HL-60 (cell line): Measurements from ENCODE around the gene ARFIP2.

Experiments
- GABPA ChIP-seq: IDR thresholded peaks from 2 replicates; pipeline ENCODE4 v1.6.1; 2012; ENCODE audit warnings: low read depth
- SPI1 ChIP-seq: IDR thresholded peaks from 2 replicates; pipeline ENCODE4 v1.6.1; 2012; ENCODE audit warnings: low read depth, mild to moderate bottlenecking, borderline replicate concordance
- TF ChIP-seq, protein P1 (sequence below): IDR thresholded peaks from one replicate; pipeline ENCODE4 v1.5.1; 2011; ENCODE audit warnings: low read length, control low read depth, inconsistent platforms; ENCODE audit not compliant: insufficient read depth
- TF ChIP-seq, protein P2 (sequence below): IDR thresholded peaks from 2 replicates; pipeline ENCODE4 v1.6.1; 2012; ENCODE audit warnings: low read depth; ENCODE audit not compliant: insufficient replicate concordance

DNA sequence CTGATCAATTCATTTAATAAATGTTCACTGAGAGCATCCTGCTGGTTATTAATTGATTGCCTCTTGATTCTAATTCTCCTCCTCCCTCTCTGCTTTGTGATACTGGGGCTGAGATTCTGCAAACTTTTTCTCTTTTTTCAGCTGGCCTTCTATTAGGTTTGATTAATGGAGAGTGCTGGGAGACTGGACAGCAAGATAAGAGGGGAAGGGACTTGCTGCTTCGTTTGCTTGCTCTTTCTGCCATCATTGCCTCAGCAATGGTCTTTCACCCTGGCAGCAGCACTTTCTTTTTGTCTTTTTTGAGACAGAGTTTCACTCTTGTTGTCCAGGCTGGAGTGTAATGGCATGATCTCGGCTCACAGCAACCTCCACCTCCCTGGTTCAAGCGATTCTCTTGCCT, 23.0 kb upstream of the ARFIP2 start:
- TF ChIP-seq, protein P1, sequence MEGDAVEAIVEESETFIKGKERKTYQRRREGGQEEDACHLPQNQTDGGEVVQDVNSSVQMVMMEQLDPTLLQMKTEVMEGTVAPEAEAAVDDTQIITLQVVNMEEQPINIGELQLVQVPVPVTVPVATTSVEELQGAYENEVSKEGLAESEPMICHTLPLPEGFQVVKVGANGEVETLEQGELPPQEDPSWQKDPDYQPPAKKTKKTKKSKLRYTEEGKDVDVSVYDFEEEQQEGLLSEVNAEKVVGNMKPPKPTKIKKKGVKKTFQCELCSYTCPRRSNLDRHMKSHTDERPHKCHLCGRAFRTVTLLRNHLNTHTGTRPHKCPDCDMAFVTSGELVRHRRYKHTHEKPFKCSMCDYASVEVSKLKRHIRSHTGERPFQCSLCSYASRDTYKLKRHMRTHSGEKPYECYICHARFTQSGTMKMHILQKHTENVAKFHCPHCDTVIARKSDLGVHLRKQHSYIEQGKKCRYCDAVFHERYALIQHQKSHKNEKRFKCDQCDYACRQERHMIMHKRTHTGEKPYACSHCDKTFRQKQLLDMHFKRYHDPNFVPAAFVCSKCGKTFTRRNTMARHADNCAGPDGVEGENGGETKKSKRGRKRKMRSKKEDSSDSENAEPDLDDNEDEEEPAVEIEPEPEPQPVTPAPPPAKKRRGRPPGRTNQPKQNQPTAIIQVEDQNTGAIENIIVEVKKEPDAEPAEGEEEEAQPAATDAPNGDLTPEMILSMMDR, result no peak
- TF ChIP-seq, protein P2, sequence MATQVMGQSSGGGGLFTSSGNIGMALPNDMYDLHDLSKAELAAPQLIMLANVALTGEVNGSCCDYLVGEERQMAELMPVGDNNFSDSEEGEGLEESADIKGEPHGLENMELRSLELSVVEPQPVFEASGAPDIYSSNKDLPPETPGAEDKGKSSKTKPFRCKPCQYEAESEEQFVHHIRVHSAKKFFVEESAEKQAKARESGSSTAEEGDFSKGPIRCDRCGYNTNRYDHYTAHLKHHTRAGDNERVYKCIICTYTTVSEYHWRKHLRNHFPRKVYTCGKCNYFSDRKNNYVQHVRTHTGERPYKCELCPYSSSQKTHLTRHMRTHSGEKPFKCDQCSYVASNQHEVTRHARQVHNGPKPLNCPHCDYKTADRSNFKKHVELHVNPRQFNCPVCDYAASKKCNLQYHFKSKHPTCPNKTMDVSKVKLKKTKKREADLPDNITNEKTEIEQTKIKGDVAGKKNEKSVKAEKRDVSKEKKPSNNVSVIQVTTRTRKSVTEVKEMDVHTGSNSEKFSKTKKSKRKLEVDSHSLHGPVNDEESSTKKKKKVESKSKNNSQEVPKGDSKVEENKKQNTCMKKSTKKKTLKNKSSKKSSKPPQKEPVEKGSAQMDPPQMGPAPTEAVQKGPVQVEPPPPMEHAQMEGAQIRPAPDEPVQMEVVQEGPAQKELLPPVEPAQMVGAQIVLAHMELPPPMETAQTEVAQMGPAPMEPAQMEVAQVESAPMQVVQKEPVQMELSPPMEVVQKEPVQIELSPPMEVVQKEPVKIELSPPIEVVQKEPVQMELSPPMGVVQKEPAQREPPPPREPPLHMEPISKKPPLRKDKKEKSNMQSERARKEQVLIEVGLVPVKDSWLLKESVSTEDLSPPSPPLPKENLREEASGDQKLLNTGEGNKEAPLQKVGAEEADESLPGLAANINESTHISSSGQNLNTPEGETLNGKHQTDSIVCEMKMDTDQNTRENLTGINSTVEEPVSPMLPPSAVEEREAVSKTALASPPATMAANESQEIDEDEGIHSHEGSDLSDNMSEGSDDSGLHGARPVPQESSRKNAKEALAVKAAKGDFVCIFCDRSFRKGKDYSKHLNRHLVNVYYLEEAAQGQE, result no peak
- TF ChIP-seq GABPA (no peak), SPI1 (no peak)
